ENCODE measurements around the gene KCNC1. TPM values are rescaled to one million over a fixed set of nuclear protein-coding genes. Genes with fewer than 3 reads are reported as not detected.

KCNC1 gene
- total RNA-seq, 4 donors from 2014 or later: not detected

DNA sequence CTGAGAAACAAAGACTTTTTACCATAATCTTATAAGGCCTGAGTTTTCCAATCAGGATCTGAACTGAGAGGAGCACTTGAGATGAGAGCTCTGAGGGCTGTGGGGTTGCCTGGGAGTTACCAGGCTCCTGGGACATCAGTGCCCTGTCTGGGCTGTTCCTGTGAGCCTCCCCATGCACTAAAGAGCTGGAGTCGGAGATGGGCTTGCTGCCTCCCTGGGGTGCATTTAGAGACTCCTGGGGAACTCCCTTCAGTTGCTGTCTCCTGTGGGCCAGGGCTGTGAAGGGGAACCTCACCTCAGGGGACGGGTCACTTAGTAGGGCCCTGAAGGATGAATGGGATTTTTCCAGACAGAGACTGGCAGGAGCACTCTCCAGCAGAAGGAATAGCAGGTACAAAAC, 33.3 kb downstream of the KCNC1 start:
- H3K36me3 ChIP-seq: no peaks in the 10 kb centered on the region
- no peak overlapping the region for H3K27ac ChIP-seq
- no peaks in the 10 kb centered on the region for H3K27me3 ChIP-seq
- H3K4me3 ChIP-seq: no peak overlapping the region
- H3K4me1 ChIP-seq: no peaks in the 10 kb centered on the region
- DNase-seq (ENCODE audit: low spot score in 2 of 2): no peak
- no CpG with 5 or more reads among the region's 2 CpGs for WGBS
- TF ChIP-seq POLR2A (IDR thresholded peaks at IDR 0.05) (no peak), POLR2AphosphoS5 (IDR thresholded peaks at IDR 0.05) (no peak), EP300 (IDR thresholded peaks at IDR 0.05) (no peak)
- TF ChIP-seq, protein P1, sequence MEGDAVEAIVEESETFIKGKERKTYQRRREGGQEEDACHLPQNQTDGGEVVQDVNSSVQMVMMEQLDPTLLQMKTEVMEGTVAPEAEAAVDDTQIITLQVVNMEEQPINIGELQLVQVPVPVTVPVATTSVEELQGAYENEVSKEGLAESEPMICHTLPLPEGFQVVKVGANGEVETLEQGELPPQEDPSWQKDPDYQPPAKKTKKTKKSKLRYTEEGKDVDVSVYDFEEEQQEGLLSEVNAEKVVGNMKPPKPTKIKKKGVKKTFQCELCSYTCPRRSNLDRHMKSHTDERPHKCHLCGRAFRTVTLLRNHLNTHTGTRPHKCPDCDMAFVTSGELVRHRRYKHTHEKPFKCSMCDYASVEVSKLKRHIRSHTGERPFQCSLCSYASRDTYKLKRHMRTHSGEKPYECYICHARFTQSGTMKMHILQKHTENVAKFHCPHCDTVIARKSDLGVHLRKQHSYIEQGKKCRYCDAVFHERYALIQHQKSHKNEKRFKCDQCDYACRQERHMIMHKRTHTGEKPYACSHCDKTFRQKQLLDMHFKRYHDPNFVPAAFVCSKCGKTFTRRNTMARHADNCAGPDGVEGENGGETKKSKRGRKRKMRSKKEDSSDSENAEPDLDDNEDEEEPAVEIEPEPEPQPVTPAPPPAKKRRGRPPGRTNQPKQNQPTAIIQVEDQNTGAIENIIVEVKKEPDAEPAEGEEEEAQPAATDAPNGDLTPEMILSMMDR (IDR thresholded peaks at IDR 0.05): no peak
- H3K9me3 ChIP-seq: no peaks in the 10 kb centered on the region

GRCh38 chr11:17768547-17768946, 34.0 kb downstream of the KCNC1 start:
- Histone ChIP-seq H3K27ac (no peak overlapping the region), H3K4me3 (no peak overlapping the region), H3K4me1 (no peaks in the 10 kb centered on the region), H3K9me3 (no peaks in the 10 kb centered on the region), H3K36me3 (no peaks in the 10 kb centered on the region), H3K27me3 (no peaks in the 10 kb centered on the region)
- DNase-seq (ENCODE audit: low spot score in 2 of 2): no peak
- WGBS: 92% methylated on average over 3 of the region's 7 CpGs
- TF ChIP-seq, protein P1 (IDR thresholded peaks at IDR 0.05): no peak
- TF ChIP-seq POLR2AphosphoS5 (IDR thresholded peaks at IDR 0.05): no peak

DNA sequence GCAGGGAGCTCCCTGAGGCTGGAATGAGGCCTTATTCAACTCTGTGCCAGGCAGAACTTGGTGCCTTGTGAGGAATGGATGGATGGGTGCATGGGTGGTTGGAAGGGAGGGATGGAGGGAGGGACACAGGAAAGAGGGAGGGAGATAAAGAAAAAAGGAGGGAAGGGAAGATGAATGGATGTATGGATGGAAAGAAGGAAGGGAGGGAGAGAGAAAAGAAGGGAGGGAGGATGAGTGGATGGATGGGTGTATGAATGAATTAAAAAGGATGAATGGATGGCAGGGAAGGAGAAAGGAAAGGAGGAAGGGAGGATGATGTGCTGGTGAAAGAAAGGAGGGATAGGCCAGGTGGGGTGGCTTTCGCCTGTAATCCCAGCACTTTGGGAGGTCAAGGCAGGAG, 34.6 kb downstream of the KCNC1 start:
- no peaks in the 10 kb centered on the region for H3K9me3 ChIP-seq
- TF ChIP-seq POLR2AphosphoS5 (IDR thresholded peaks at IDR 0.05) (no peak), EP300 (IDR thresholded peaks at IDR 0.05) (no peak), POLR2A (IDR thresholded peaks at IDR 0.05) (no peak)
- TF ChIP-seq, protein P1 (IDR thresholded peaks at IDR 0.05): no peak
- no peak overlapping the region for H3K27ac ChIP-seq
- H3K27me3 ChIP-seq: no peaks in the 10 kb centered on the region
- DNase-seq (ENCODE audit: low spot score in 2 of 2): no peak
- no peaks in the 10 kb centered on the region for H3K36me3 ChIP-seq
- no peaks in the 10 kb centered on the region for H3K4me1 ChIP-seq
- no peak overlapping the region for H3K4me3 ChIP-seq
- 92% methylated on average over 1 of the region's 1 CpG for WGBS

DNA sequence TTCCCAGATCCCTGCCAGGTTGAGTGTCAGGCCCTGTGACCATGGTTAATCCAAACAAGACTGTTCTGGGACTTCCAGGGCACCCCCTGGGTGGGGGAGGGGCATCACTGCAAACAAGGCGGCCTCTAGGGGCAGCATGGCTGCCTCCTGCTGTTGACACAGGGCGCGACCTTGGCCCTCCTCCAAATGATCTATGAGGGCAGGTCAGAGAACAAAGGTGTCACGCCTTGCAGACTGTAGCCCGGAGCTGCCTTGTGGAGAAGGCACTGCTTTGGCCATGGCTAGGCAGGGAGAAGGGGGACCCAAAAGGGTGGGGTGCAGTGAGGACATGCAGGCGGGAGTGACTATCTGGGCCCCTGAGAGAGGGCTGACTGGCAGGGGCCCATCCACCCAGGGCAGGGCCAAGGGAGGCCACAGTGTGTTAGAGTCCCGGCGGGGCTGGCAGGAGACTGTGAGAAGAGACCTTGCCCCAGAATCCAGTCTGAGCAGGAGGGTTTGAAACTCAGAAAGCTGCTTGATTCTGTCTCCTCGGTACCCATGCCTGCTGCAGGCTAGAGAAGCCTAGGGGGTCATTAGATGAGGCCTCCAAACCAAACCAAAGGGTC, 35.6 kb downstream of the KCNC1 start:
- Histone ChIP-seq H3K4me1 (no peaks in the 10 kb centered on the region), H3K27me3 (no peaks in the 10 kb centered on the region), H3K4me3 (no peak overlapping the region), H3K36me3 (no peaks in the 10 kb centered on the region), H3K27ac (no peak overlapping the region), H3K9me3 (no peaks in the 10 kb centered on the region)
- 93% methylated on average over 3 of the region's 9 CpGs for WGBS
- TF ChIP-seq POLR2A (IDR thresholded peaks at IDR 0.05) (no peak), POLR2AphosphoS5 (IDR thresholded peaks at IDR 0.05) (no peak), EP300 (IDR thresholded peaks at IDR 0.05) (no peak)
- TF ChIP-seq, protein P1 (IDR thresholded peaks at IDR 0.05): no peak
- DNase-seq (ENCODE audit: low spot score in 2 of 2): no peak

DNA sequence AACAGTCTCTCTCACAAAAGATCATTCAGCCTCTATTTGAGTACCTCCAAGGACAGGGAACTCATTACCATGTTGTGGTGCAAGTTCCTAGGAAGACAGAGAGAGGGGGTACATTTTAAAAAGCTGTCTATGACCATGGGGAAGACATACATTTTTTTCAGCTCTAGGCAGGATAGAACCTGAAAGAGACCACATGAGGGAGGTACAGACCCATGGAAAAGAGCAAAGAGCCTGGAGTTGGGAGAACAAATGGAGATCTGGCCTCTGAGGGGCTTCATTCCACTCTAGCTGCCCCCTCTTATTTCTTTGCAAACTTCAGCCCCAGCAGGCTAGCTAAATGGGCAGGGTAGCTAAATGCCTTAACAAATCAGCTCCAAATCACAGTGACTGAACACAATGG, 36.3 kb downstream of the KCNC1 start:
- H3K4me3 ChIP-seq: no peak overlapping the region
- no peaks in the 10 kb centered on the region for H3K4me1 ChIP-seq
- no peak for DNase-seq (ENCODE audit: low spot score in 2 of 2)
- no peaks in the 10 kb centered on the region for H3K9me3 ChIP-seq
- H3K27ac ChIP-seq: no peak overlapping the region
- TF ChIP-seq EP300 (IDR thresholded peaks at IDR 0.05): no peak
- TF ChIP-seq, protein P1 (IDR thresholded peaks at IDR 0.05): no peak
- TF ChIP-seq POLR2AphosphoS5 (IDR thresholded peaks at IDR 0.05): no peak
- no peak for TF ChIP-seq POLR2A (IDR thresholded peaks at IDR 0.05)
- no peaks in the 10 kb centered on the region for H3K27me3 ChIP-seq
- no peaks in the 10 kb centered on the region for H3K36me3 ChIP-seq
